ENCODE measurements around the gene LPIN1. TPM values are rescaled to one million over a fixed set of nuclear protein-coding genes. Genes with fewer than 3 reads are reported as not detected.
A peak's percentile ranks its signal among the peaks of the same experiment; 100 is the strongest.

Gene LPIN1
- total and polyA plus RNA-seq, 2 of the 8 experiments (the other 6 are each of a cell fraction or from before 2014, with no cell fraction given) = 4.3 to 9.8 TPM

GRCh38 chr2:11865805-11866204 is 119.4 kb downstream of the LPIN1 start:
- Histone ChIP-seq H3K4me2 (ENCODE audit: insufficient read depth in 1 of 2, low read depth in 2 of 2, low read length in 2 of 2) (no peak overlapping the region), H2AK5ac (ENCODE audit: low read depth, low read length) (no peak overlapping the region), H3K27ac (ENCODE audit: low read depth, low read length) (no peak overlapping the region), H2BK12ac (ENCODE audit: low read depth, low read length) (no peak overlapping the region), H2BK120ac (replicated peaks; ENCODE audit: low read depth, low read length) (no peak overlapping the region), H2BK15ac (ENCODE audit: low read length) (no peak overlapping the region), H2BK5ac (ENCODE audit: low read depth, low read length) (no peak overlapping the region), H4K8ac (ENCODE audit: extremely low read depth, insufficient read depth, low read length) (peak overlapping the region; percentile 59; the same call in 1 of the 2 replicates), H3K56ac (replicated peaks; ENCODE audit: insufficient read length, low read depth, low read length) (no peak overlapping the region), H4K5ac (ENCODE audit: insufficient read length, low read depth, low read length) (no peak overlapping the region), H3K18ac (ENCODE audit: extremely low read depth, low read length) (no peak overlapping the region), H3K9me3 (ENCODE audit: insufficient read depth in 2 of 2, low read depth in 1 of 2, low read length in 1 of 2) (no peaks in the 10 kb centered on the region), H3K14ac (ENCODE audit: insufficient read length) (no peak overlapping the region), H4K91ac (replicated peaks; ENCODE audit: insufficient read length, low read length) (no peak overlapping the region), H2BK20ac (ENCODE audit: low read length) (no peak overlapping the region), H3K4me3 (ENCODE audit: extremely low read depth in 1 of 4, insufficient read depth in 2 of 4, low read depth in 3 of 4, low read length in 4 of 4) (no peak overlapping the region), H3K23ac (ENCODE audit: insufficient read length) (no peak overlapping the region), H3K4ac (replicated peaks; ENCODE audit: insufficient read length, low read depth, low read length) (no peak overlapping the region), H3K79me1 (ENCODE audit: low read depth, low read length) (no peaks in the 10 kb centered on the region), H3K4me1 (replicated peaks in 1 of 4; ENCODE audit: control insufficient read depth in 3 of 4, insufficient read depth in 4 of 4, low read length in 3 of 4) (peaks cover 0 to 10% (median 3%) of the 10 kb centered on the region in 4 experiments; a peak in 6 of 7 replicates), H3K9ac (replicated peaks in 1 of 4; ENCODE audit: extremely low read depth in 1 of 4, low read depth in 3 of 4, low read length in 3 of 4) (no peak overlapping the region), H4K20me1 (replicated peaks in 1 of 2; ENCODE audit: control insufficient read depth in 1 of 2, insufficient read depth in 2 of 2, low read length in 2 of 2) (no peaks in the 10 kb centered on the region), H3K79me2 (ENCODE audit: control insufficient read depth in 1 of 2, insufficient read depth in 2 of 2, low read length in 2 of 2) (no peaks in the 10 kb centered on the region), H3K23me2 (ENCODE audit: low read depth, low read length) (no peaks in the 10 kb centered on the region; the same call in 1 of the 2 replicates), H3K27me3 (replicated peaks in 1 of 4; ENCODE audit: control insufficient read depth in 3 of 4, extremely low read depth in 1 of 4, insufficient read depth in 3 of 4, low read length in 3 of 4) (no peaks in the 10 kb centered on the region), H2AFZ (ENCODE audit: low read length) (no peak overlapping the region), H3K36me3 (ENCODE audit: control insufficient read depth in 2 of 4, insufficient read depth in 4 of 4, low read length in 3 of 4) (no peaks in the 10 kb centered on the region)
- DNase-seq (ENCODE audit: low read depth in 1 of 2, low spot score in 2 of 2) (peak in 1 of 2 experiments; percentile 20), FAIRE-seq (no peak)
- 90% methylated on average over 13 of the region's 13 CpGs; no CpG with 5 or more reads in 1 of the 2 experiments for WGBS, 2 experiments (ENCODE audit: extremely low coverage in 1 of 2, insufficient coverage in 1 of 2, insufficient read length in 1 of 2, insufficient replicate concordance in 2 of 2, low coverage in 1 of 2, low lambda C conversion rate in 2 of 2, missing lambda C conversion rate in 1 of 2)
- POLR2A ChIA-PET (ENCODE audit: partially characterized antibody) = no interaction called here
- CTCF ChIA-PET (ENCODE audit: partially characterized antibody) = interaction anchor here (0.9 to 1.2 kb wide), 3 partner anchors 8 to 180 kb away, joined by 3 to 4 read pairs (median 3); no protein-coding TSS in a partner anchor
- TF ChIP-seq ZNF274 (IDR thresholded peaks at IDR 0.05; ENCODE audit: borderline replicate concordance, extremely low read depth, low read length) (no peak), CBX5 (IDR thresholded peaks at IDR 0.05; ENCODE audit: low read depth, low read length) (no peak), BCL11A (IDR thresholded peaks at IDR 0.05; ENCODE audit: low read depth in 2 of 2, low read length in 2 of 2) (no peak), CTBP2 (IDR thresholded peaks at IDR 0.05; ENCODE audit: borderline replicate concordance, insufficient read depth, insufficient read length, low read length) (no peak), CHD1 (IDR thresholded peaks at IDR 0.05; ENCODE audit: low read depth, low read length) (no peak), GABPA (IDR thresholded peaks at IDR 0.05; ENCODE audit: borderline replicate concordance, insufficient read depth, low read length) (no peak), RNF2 (IDR thresholded peaks at IDR 0.05; ENCODE audit: borderline replicate concordance, low read depth, low read length, missing control alignments, poor library complexity, severe bottlenecking) (no peak), HDAC2 (IDR thresholded peaks at IDR 0.05; ENCODE audit: borderline replicate concordance in 1 of 2, low read depth in 2 of 2, low read length in 2 of 2) (no peak), CREB1 (IDR thresholded peaks at IDR 0.05) (no peak), SP4 (IDR thresholded peaks at IDR 0.05; ENCODE audit: low read length) (no peak)

All from H1 (cell line).